ENCODE results near the gene RBM38. TPM values are rescaled to one million over a fixed set of nuclear protein-coding genes. Genes with fewer than 3 reads are reported as not detected.

The RBM38 gene
- total and polyA plus RNA-seq, 2 of the 13 experiments (the other 11 are each of a cell fraction or from before 2014, with no cell fraction given): 24.2 to 34.2 TPM

- TF ChIP-seq ZBTB43 (CRISPR knock-in tag; conservative IDR thresholded peaks at IDR 0.05): 0 out of 2 replicates have a peak, but pooled peaks have one; percentile 30
- TF ChIP-seq NBN (conservative IDR thresholded peaks at IDR 0.05): no peak
- TF ChIP-seq NFKB2 (CRISPR knock-in tag; IDR thresholded peaks at IDR 0.05; ENCODE audit: borderline replicate concordance): peak; percentile 68; the same call in 1 of the 2 replicates
- peak; percentile 26 for TF ChIP-seq POLR2AphosphoS5 (IDR thresholded peaks at IDR 0.05; ENCODE audit: low read depth, low read length)
- 0 out of 2 replicates have a peak, but pooled peaks have one; percentile 22 for TF ChIP-seq CBX5 (CRISPR knock-in tag; IDR thresholded peaks at IDR 0.05; ENCODE audit: borderline replicate concordance)
- TF ChIP-seq ZSCAN20 (CRISPR knock-in tag; IDR thresholded peaks at IDR 0.05; ENCODE audit: borderline replicate concordance): 0 out of 2 replicates have a peak, but pooled peaks have one; percentile 33
- no peak for TF ChIP-seq KLF11 (CRISPR knock-in tag; IDR thresholded peaks at IDR 0.05)
- TF ChIP-seq ZGPAT (CRISPR knock-in tag; IDR thresholded peaks at IDR 0.05): peak; percentile 26; the same call in 1 of the 2 replicates
- no peak for TF ChIP-seq ZNF317 (CRISPR knock-in tag; IDR thresholded peaks at IDR 0.05)
- TF ChIP-seq ZNF136 (CRISPR knock-in tag; IDR thresholded peaks at IDR 0.05; ENCODE audit: low read depth): 0 out of 2 replicates have a peak, but pooled peaks have one; percentile 18
- no peak; the same call in 1 of the 2 replicates for TF ChIP-seq GLI4 (CRISPR knock-in tag; IDR thresholded peaks at IDR 0.05; ENCODE audit: borderline replicate concordance)
- 0 out of 2 replicates have a peak, but pooled peaks have one; percentile 45 for TF ChIP-seq ZNF766 (CRISPR knock-in tag; IDR thresholded peaks at IDR 0.05; ENCODE audit: borderline replicate concordance)
- TF ChIP-seq KLF12 (CRISPR knock-in tag; IDR thresholded peaks at IDR 0.05; ENCODE audit: borderline replicate concordance): peak; percentile 67; the same call in 1 of the 2 replicates
- TF ChIP-seq GTF2F1 (IDR thresholded peaks at IDR 0.05; ENCODE audit: low read length): no peak
- no peak for TF ChIP-seq CHCHD3 (CRISPR knock-in tag; IDR thresholded peaks at IDR 0.05)
- TF ChIP-seq LCORL (IDR thresholded peaks at IDR 0.05): no peak
- 0 out of 2 replicates have a peak, but pooled peaks have one; percentile 20 for TF ChIP-seq LCORL (CRISPR knock-in tag; IDR thresholded peaks at IDR 0.05)
- peak; percentile 35; the same call in 1 of the 2 replicates for TF ChIP-seq ZNF563 (CRISPR knock-in tag; IDR thresholded peaks at IDR 0.05)
- no peak for TF ChIP-seq SNAPC4 (CRISPR knock-in tag; IDR thresholded peaks at IDR 0.05)
- TF ChIP-seq ZNF414 (CRISPR knock-in tag; IDR thresholded peaks at IDR 0.05): peak; percentile 42; the same call in 1 of the 2 replicates
- 0 out of 2 replicates have a peak, but pooled peaks have one; percentile 14 for TF ChIP-seq HIVEP1 (CRISPR knock-in tag; IDR thresholded peaks at IDR 0.05)
- TF ChIP-seq ZBTB38 (CRISPR knock-in tag; IDR thresholded peaks at IDR 0.05): peak; percentile 100
These were observed at the start of gene RBM38 (continued) for GRCh38 chr20:57390604-57391438.
